Lung (tissue), 12 donors: ENCODE data around the gene NFATC4. TPM values are rescaled to one million over a fixed set of nuclear protein-coding genes. Genes with fewer than 3 reads are reported as not detected.
A peak's percentile ranks its signal among the peaks of the same experiment; 100 is the strongest.

ENCODE experiments used
- ATAC-seq: fragments of 200-7000 bp; cut with Tn5 transposase; one replicate; pipeline ENCODE4 v1.9.1; 2020; ENCODE audit warnings: moderate number of reproducible peaks; ENCODE audit not compliant: insufficient read depth, low FRiP score
- DNase-seq, 3 donors: peaks; one replicate each; pipeline ENCODE4 v3.0.0-alpha.2; 2013 to 2017
- H3K27ac ChIP-seq, 2 donors: one replicate each; pipeline ENCODE4 v1.5.1; 2013; ENCODE audit warnings: mild to moderate bottlenecking in 2 of 2, moderate library complexity in 2 of 2, control low read depth in 1 of 2, inconsistent platforms in 1 of 2, low read depth in 1 of 2, low read length in 1 of 2
- H3K27me3 ChIP-seq, 3 donors: one replicate each; pipeline ENCODE4 v1.5.1; 2013; ENCODE audit warnings: low read length in 2 of 3; ENCODE audit not compliant: control insufficient read depth in 3 of 3, insufficient read depth in 3 of 3
- H3K36me3 ChIP-seq, 4 donors: one replicate each; pipeline ENCODE4 v1.5.1; 2013; ENCODE audit warnings: low read length in 4 of 4, mild to moderate bottlenecking in 1 of 4, moderate library complexity in 1 of 4; ENCODE audit not compliant: control insufficient read depth in 4 of 4, insufficient read depth in 4 of 4
- H3K4me1 ChIP-seq, 5 donors: one replicate each; pipeline ENCODE4 v1.5.1; 2013; ENCODE audit warnings: low read length in 5 of 5, mild to moderate bottlenecking in 2 of 5, moderate library complexity in 1 of 5; ENCODE audit not compliant: control insufficient read depth in 5 of 5, insufficient read depth in 5 of 5
- H3K4me3 ChIP-seq: one replicate; pipeline ENCODE4 v1.5.1; 2013; ENCODE audit warnings: mild to moderate bottlenecking, control low read depth, moderate library complexity
- H3K9ac ChIP-seq, 2 donors: one replicate each; pipeline ENCODE4 v1.5.1; 2013; ENCODE audit warnings: low read length in 2 of 2, control low read depth in 1 of 2; ENCODE audit not compliant: insufficient read depth in 1 of 2
- H3K9me3 ChIP-seq, 4 donors: one replicate each; pipeline ENCODE4 v1.5.1; 2013; ENCODE audit warnings: low read length in 3 of 4, mild to moderate bottlenecking in 1 of 4, moderate library complexity in 1 of 4; ENCODE audit not compliant: control insufficient read depth in 4 of 4, insufficient read depth in 3 of 4
- CTCF ChIP-seq: IDR thresholded peaks from 2 replicates; pipeline ENCODE4 v1.5.1; 2012; ENCODE audit warnings: mild to moderate bottlenecking; ENCODE audit errors: control extremely low read depth, extremely low read depth
- WGBS, 2 donors: extraction: QIAGEN DNeasy Blood & Tissue Kit; methylation state at CpG; one replicate each; pipeline ENCODE4 v1.1.7; 2013; 5-methylcytosine and 5-hydroxymethylcytosine counted together
- polyA plus RNA-seq, 2 donors: library from polyadenylated mRNA; stranded (reverse); fragments of 200-250 nt; gene quantifications; one replicate each; pipeline ENCODE4 v1.2.1, GENCODE V29; 2013
- total RNA-seq, 2 donors: library from RNA; depleted of rRNA in 1 of 2; stranded (reverse); fragments of >200 nt in 1 of 2; gene quantifications; one replicate each; pipeline ENCODE4 v1.2.1, GENCODE V29; 2014 to 2021
- donor health status: control.
- donor health status: control.
- donor health status: Bipolar disorder and iron deficiency.
- donor health status: healthy.
- donor health status: DM: yes; HTN: yes; CAD: no.

NFATC4 gene
- total and polyA plus RNA-seq, 4 donors: 13.9 to 71.4 (median 38.4) TPM

DNA sequence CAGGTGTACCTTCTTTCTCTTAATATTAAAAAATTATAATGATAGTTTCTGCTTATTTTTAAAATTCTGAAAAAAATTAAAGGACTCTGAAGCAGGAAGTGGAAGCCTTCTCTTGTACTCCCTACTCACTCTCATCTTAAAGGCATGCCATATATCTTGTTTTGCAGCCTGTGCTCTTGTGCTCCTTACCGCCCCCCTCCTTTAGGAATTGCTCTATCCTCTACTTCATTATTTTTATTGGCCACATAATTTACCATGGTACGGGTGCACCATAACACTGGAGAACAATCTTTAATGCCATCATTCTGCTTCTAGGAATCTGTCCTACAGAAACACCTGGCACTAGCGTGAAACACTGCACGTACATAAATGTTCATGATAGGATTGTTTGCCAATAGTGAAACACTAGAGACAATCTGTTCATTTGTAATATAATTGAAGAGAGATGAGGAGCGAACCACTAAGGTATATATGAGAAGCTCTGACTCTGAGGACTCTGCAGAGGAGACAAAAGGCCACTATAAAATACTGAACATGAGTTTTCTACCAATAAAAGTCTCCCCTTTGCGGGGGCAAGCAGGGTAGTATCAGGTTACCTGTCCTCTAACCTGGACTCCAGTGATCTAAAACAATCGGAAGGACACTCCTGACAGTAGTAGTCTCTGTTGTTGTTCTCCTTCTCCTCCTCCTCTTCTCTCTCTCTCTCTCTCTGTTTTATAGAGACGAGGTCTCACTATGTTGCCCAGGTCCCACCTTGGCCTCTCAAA lies 24.5 kb downstream of the NFATC4 start:
- Histone ChIP-seq H3K9me3 (no peaks in the 10 kb centered on the region), H3K4me1 (peaks cover 0 to 37% (median 13%) of the 10 kb centered on the region in 5 donors), H3K27ac (no peak overlapping the region), H3K4me3 (no peak overlapping the region), H3K9ac (no peak overlapping the region), H3K27me3 (no peaks in the 10 kb centered on the region), H3K36me3 (no peaks in the 10 kb centered on the region)
- DNase-seq (peak in 2 of 3 donors; percentile 54 to 69), ATAC-seq (no peak)
- 66 to 72% methylated on average over 8 of the region's 8 CpGs for WGBS, 2 donors
- TF ChIP-seq CTCF: no peak

GRCh38 chr14:24394275-24394674 lies 26.3 kb downstream of the NFATC4 start:
- no peaks in the 10 kb centered on the region for H3K9me3 ChIP-seq
- DNase-seq (no peak), ATAC-seq (no peak)
- H3K27me3 ChIP-seq: no peaks in the 10 kb centered on the region
- H3K36me3 ChIP-seq: no peaks in the 10 kb centered on the region
- no peak for TF ChIP-seq CTCF
- no peak overlapping the region for H3K9ac ChIP-seq
- WGBS, 2 donors: 44 to 45% methylated on average over 3 of the region's 3 CpGs
- H3K27ac ChIP-seq: no peak overlapping the region
- H3K4me1 ChIP-seq: peaks cover 0 to 35% (median 16%) of the 10 kb centered on the region in 5 donors
- no peak overlapping the region for H3K4me3 ChIP-seq

GRCh38 chr14:24395609-24396582 lies 27.9 kb downstream of the NFATC4 start:
- Histone ChIP-seq H3K4me1 (peaks cover 5 to 43% (median 19%) of the 10 kb centered on the region in 5 donors), H3K4me3 (no peak overlapping the region), H3K9ac (no peak overlapping the region), H3K27ac (no peak overlapping the region), H3K36me3 (no peaks in the 10 kb centered on the region), H3K9me3 (no peaks in the 10 kb centered on the region), H3K27me3 (no peaks in the 10 kb centered on the region)
- ATAC-seq (no peak), DNase-seq (no peak)
- whole genome bisulfite sequencing, 2 donors: 40 to 52% methylated on average over 8 of the region's 8 CpGs
- TF ChIP-seq CTCF: no peak
